Measurements from ENCODE around the gene KRTAP10-11.
"Not testable (repeated sequence)": the region's sequence is repeated elsewhere in the genome, so short reads cannot be mapped to it uniquely, and the experiment has no call there.

DNA sequence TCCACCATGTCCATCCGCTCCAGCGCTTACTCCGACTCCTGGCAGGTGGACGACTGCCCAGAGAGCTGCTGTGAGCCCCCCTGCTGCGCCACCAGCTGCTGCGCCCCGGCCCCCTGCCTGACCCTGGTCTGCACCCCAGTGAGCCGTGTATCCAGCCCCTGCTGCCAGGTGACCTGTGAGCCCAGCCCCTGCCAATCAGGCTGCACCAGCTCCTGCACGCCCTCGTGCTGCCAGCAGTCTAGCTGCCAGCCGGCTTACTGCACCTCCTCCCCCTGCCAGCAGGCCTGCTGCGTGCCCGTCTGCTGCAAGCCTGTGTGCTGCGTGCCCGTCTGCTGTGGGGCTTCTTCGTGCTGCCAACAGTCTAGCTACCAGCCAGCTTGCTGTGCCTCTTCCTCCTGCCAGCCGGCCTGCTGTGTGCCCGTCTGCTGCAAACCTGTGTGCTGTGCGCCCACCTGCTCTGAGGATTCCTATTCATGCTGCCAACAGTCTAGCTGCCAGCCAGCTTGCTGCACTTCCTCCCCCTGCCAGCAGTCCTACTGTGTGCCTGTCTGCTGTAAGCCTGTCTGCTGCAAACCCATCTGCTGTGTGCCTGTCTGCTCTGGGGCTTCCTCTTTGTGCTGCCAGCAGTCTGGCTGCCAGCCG lies 18.9 kb upstream of the KRTAP10-11 start:
- TF ChIP-seq, protein P1, sequence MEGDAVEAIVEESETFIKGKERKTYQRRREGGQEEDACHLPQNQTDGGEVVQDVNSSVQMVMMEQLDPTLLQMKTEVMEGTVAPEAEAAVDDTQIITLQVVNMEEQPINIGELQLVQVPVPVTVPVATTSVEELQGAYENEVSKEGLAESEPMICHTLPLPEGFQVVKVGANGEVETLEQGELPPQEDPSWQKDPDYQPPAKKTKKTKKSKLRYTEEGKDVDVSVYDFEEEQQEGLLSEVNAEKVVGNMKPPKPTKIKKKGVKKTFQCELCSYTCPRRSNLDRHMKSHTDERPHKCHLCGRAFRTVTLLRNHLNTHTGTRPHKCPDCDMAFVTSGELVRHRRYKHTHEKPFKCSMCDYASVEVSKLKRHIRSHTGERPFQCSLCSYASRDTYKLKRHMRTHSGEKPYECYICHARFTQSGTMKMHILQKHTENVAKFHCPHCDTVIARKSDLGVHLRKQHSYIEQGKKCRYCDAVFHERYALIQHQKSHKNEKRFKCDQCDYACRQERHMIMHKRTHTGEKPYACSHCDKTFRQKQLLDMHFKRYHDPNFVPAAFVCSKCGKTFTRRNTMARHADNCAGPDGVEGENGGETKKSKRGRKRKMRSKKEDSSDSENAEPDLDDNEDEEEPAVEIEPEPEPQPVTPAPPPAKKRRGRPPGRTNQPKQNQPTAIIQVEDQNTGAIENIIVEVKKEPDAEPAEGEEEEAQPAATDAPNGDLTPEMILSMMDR (conservative IDR thresholded peaks at IDR 0.05; ENCODE audit: low read length) = not testable (repeated sequence)
- not testable (repeated sequence) for TF ChIP-seq EZH2phosphoT487 (IDR thresholded peaks at IDR 0.05; ENCODE audit: borderline replicate concordance, low read depth, low read length)
